MG63 (cell line): ENCODE measurements around the gene PATJ. TPM values are rescaled to one million over a fixed set of nuclear protein-coding genes. Genes with fewer than 3 reads are reported as not detected.
"Not testable (repeated sequence)": the region's sequence is repeated elsewhere in the genome, so short reads cannot be mapped to it uniquely, and the experiment has no call there.

Experiments
- DNase-seq: peaks from one replicate; pipeline ENCODE4 v3.0.0-alpha.2; 2020
- H3K27me3 ChIP-seq: fragments of 250-450 bp; sonication (Bioruptor Pico); 2 replicates; pipeline ENCODE4 v1.5.1; 2020; ENCODE audit warnings: mild to moderate bottlenecking, moderate library complexity
- H3K36me3 ChIP-seq: fragments of 250-450 bp; sonication (Bioruptor Pico); 2 replicates; pipeline ENCODE4 v1.5.1; 2020; ENCODE audit warnings: mild to moderate bottlenecking, moderate library complexity
- H3K4me3 ChIP-seq: fragments of 250-450 bp; sonication (Bioruptor Pico); 2 replicates; pipeline ENCODE4 v1.5.1; 2020; ENCODE audit warnings: mild to moderate bottlenecking, moderate library complexity
- H3K9me3 ChIP-seq: fragments of 250-450 bp; sonication (Bioruptor Pico); 2 replicates; pipeline ENCODE4 v1.5.1; 2020; ENCODE audit warnings: mild to moderate bottlenecking, moderate library complexity
- total RNA-seq: library from RNA; depleted of rRNA; stranded (reverse); fragments of >200 nt; shearing (Covaris generic); gene quantifications from 2 replicates; pipeline ENCODE4 v1.2.3, GENCODE V29; 2014; ENCODE audit warnings: low replicate concordance

Gene PATJ
- total RNA-seq, 1 experiment from 2014 or later: 2.6 TPM

GRCh38 chr1:61892977-61893376 is 150.7 kb downstream of the PATJ start:
- no peak for DNase-seq
- H3K9me3 ChIP-seq: no peaks in the 10 kb centered on the region
- no peaks in the 10 kb centered on the region for H3K27me3 ChIP-seq
- H3K4me3 ChIP-seq: no peak overlapping the region
- H3K36me3 ChIP-seq: no peaks in the 10 kb centered on the region

GRCh38 chr1:61894296-61894695 is 152.0 kb downstream of the PATJ start:
- not testable (repeated sequence) for H3K9me3 ChIP-seq, H3K36me3 ChIP-seq, DNase-seq, H3K4me3 ChIP-seq, H3K27me3 ChIP-seq

- Histone ChIP-seq H3K9me3 (no peaks in the 10 kb centered on the region), H3K27me3 (no peaks in the 10 kb centered on the region), H3K4me3 (no peak overlapping the region), H3K36me3 (no peaks in the 10 kb centered on the region)
- DNase-seq: no peak
Measured at GRCh38 chr1:61895175-61895574, 152.9 kb downstream of the PATJ start.

GRCh38 chr1:61898658-61899057 is 156.4 kb downstream of the PATJ start:
- no peaks in the 10 kb centered on the region for H3K36me3 ChIP-seq
- no peaks in the 10 kb centered on the region for H3K9me3 ChIP-seq
- DNase-seq: no peak
- H3K27me3 ChIP-seq: no peaks in the 10 kb centered on the region
- no peak overlapping the region for H3K4me3 ChIP-seq

- DNase-seq: no peak
Measured at GRCh38 chr1:61904354-61904753, 162.1 kb downstream of the PATJ start.

GRCh38 chr1:61907102-61907501 is 164.8 kb downstream of the PATJ start:
- no peak for DNase-seq
- Histone ChIP-seq H3K4me3 (no peak overlapping the region), H3K27me3 (no peaks in the 10 kb centered on the region), H3K36me3 (no peaks in the 10 kb centered on the region), H3K9me3 (no peaks in the 10 kb centered on the region)

More at GRCh38 chr1:61904354-61904753, 162.1 kb downstream of the PATJ start:
- Histone ChIP-seq H3K9me3 (no peaks in the 10 kb centered on the region), H3K27me3 (no peaks in the 10 kb centered on the region), H3K4me3 (no peak overlapping the region), H3K36me3 (no peaks in the 10 kb centered on the region)

GRCh38 chr1:61910035-61910434 is 167.8 kb downstream of the PATJ start:
- H3K36me3 ChIP-seq: no peaks in the 10 kb centered on the region
- H3K27me3 ChIP-seq: no peaks in the 10 kb centered on the region
- no peak overlapping the region for H3K4me3 ChIP-seq
- no peaks in the 10 kb centered on the region for H3K9me3 ChIP-seq
- DNase-seq: no peak

- Histone ChIP-seq H3K27me3 (no peaks in the 10 kb centered on the region), H3K9me3 (no peaks in the 10 kb centered on the region), H3K4me3 (no peak overlapping the region), H3K36me3 (no peaks in the 10 kb centered on the region)
- no peak for DNase-seq
Measured at GRCh38 chr1:61914823-61915482, 172.7 kb downstream of the PATJ start.

GRCh38 chr1:61921435-61921834 is 179.2 kb downstream of the PATJ start:
- Histone ChIP-seq H3K27me3 (no peaks in the 10 kb centered on the region), H3K9me3 (no peaks in the 10 kb centered on the region), H3K36me3 (no peaks in the 10 kb centered on the region), H3K4me3 (no peak overlapping the region)
- DNase-seq: no peak

GRCh38 chr1:61922950-61923480 is 180.7 kb downstream of the PATJ start:
- Histone ChIP-seq H3K27me3 (no peaks in the 10 kb centered on the region), H3K4me3 (no peak overlapping the region), H3K9me3 (no peaks in the 10 kb centered on the region), H3K36me3 (no peaks in the 10 kb centered on the region)
- DNase-seq: no peak

- DNase-seq: no peak
- H3K27me3 ChIP-seq: no peaks in the 10 kb centered on the region
- H3K9me3 ChIP-seq: no peaks in the 10 kb centered on the region
- H3K36me3 ChIP-seq: no peaks in the 10 kb centered on the region
- no peak overlapping the region for H3K4me3 ChIP-seq
Measured at GRCh38 chr1:61925591-61926298, 183.5 kb downstream of the PATJ start.

- no peaks in the 10 kb centered on the region for H3K27me3 ChIP-seq
- DNase-seq: no peak
- no peaks in the 10 kb centered on the region for H3K36me3 ChIP-seq
- H3K4me3 ChIP-seq: no peak overlapping the region
- H3K9me3 ChIP-seq: no peaks in the 10 kb centered on the region
Measured at GRCh38 chr1:61926597-61926996, 184.3 kb downstream of the PATJ start.

- no peaks in the 10 kb centered on the region for H3K9me3 ChIP-seq
- no peaks in the 10 kb centered on the region for H3K36me3 ChIP-seq
- no peak overlapping the region for H3K4me3 ChIP-seq
- no peak for DNase-seq
- no peaks in the 10 kb centered on the region for H3K27me3 ChIP-seq
Measured at GRCh38 chr1:61930116-61930645, 187.9 kb downstream of the PATJ start.

GRCh38 chr1:61931587-61932279 is 189.5 kb downstream of the PATJ start:
- Histone ChIP-seq H3K4me3 (no peak overlapping the region), H3K36me3 (no peaks in the 10 kb centered on the region), H3K9me3 (no peaks in the 10 kb centered on the region), H3K27me3 (no peaks in the 10 kb centered on the region)
- no peak for DNase-seq

GRCh38 chr1:61935516-61935915 is 193.2 kb downstream of the PATJ start:
- H3K4me3 ChIP-seq: no peak overlapping the region
- DNase-seq: no peak
- H3K36me3 ChIP-seq: no peaks in the 10 kb centered on the region
- no peaks in the 10 kb centered on the region for H3K9me3 ChIP-seq
- H3K27me3 ChIP-seq: no peaks in the 10 kb centered on the region

GRCh38 chr1:61936839-61937238 is 194.6 kb downstream of the PATJ start:
- no peaks in the 10 kb centered on the region for H3K36me3 ChIP-seq
- DNase-seq: no peak
- no peak overlapping the region for H3K4me3 ChIP-seq
- H3K9me3 ChIP-seq: no peaks in the 10 kb centered on the region
- H3K27me3 ChIP-seq: no peaks in the 10 kb centered on the region

GRCh38 chr1:61941794-61942193 is 199.5 kb downstream of the PATJ start:
- H3K4me3 ChIP-seq: no peak overlapping the region
- no peak for DNase-seq
- H3K9me3 ChIP-seq: no peaks in the 10 kb centered on the region
- no peaks in the 10 kb centered on the region for H3K36me3 ChIP-seq
- no peaks in the 10 kb centered on the region for H3K27me3 ChIP-seq
